ENCODE results near the gene HOXA7. TPM values are rescaled to one million over a fixed set of nuclear protein-coding genes. Genes with fewer than 3 reads are reported as not detected.
A peak's percentile ranks its signal among the peaks of the same experiment; 100 is the strongest.

Gene HOXA7
- total and polyA plus RNA-seq, 12 donors: 7.9 to 39.1 (median 22.7) TPM

GRCh38 chr7:27139334-27140125 lies 16.9 kb downstream of the HOXA7 start:
- intact Hi-C loops (cut with DNase I): loop anchor here (5.0 kb wide), 1 partner anchor 282 kb away; no protein-coding TSS in a partner anchor
- Histone ChIP-seq H3K27me3 (no peaks in the 10 kb centered on the region), H3K4me3 (peak overlapping the region in 1 of 4 donors; percentile 25), H3K36me3 (replicated peaks in 1 of 2) (peaks cover 0 to 2% of the 10 kb centered on the region in 2 donors), H3K4me1 (replicated peaks in 1 of 2) (peaks cover 15 to 29% of the 10 kb centered on the region in 2 donors), H3K9me3 (replicated peaks in 1 of 3) (no peaks in the 10 kb centered on the region), H3K27ac (peak overlapping the region in 4 of 5 donors; percentile 59 to 99 (median 80))
- WGBS, 4 donors: 57 to 68% (median 64%) methylated on average over 40 to 53 of the region's 53 CpGs
- TF ChIP-seq POLR2A (IDR thresholded peaks at IDR 0.05) (no peak), CTCF (IDR thresholded peaks at IDR 0.05) (no peak)
- DNase-seq: peak in 2 of 7 donors; percentile 43 to 56

- Histone ChIP-seq H3K27ac (peak overlapping the region in 4 of 5 donors; percentile 59 to 99 (median 80)), H3K4me1 (replicated peaks in 1 of 2) (peaks cover 14 to 33% of the 10 kb centered on the region in 2 donors), H3K36me3 (replicated peaks in 1 of 2) (no peaks in the 10 kb centered on the region), H3K9me3 (replicated peaks in 1 of 3) (no peaks in the 10 kb centered on the region), H3K27me3 (no peaks in the 10 kb centered on the region), H3K4me3 (peak overlapping the region in 1 of 4 donors; percentile 25)
- TF ChIP-seq CTCF (IDR thresholded peaks at IDR 0.05): no peak
- no peak for TF ChIP-seq POLR2A (IDR thresholded peaks at IDR 0.05)
- intact Hi-C loops (cut with DNase I): no loop called here
- no peak for DNase-seq
- WGBS, 4 donors: 74 to 80% (median 76%) methylated on average over 11 of the region's 11 CpGs
Observed at GRCh38 chr7:27138985-27139333, 17.5 kb downstream of the HOXA7 start.

- DNase-seq: peak in 1 of 7 donors; percentile 38
- H3K36me3 ChIP-seq (replicated peaks in 1 of 2): no peaks in the 10 kb centered on the region
- peak overlapping the region in 4 of 5 donors; percentile 25 to 99 (median 79) for H3K27ac ChIP-seq
- 81 to 93% (median 87%) methylated on average over 1 of the region's 1 CpG for WGBS, 4 donors
- intact Hi-C loops (cut with DNase I): no loop called here
- peaks cover 12 to 37% of the 10 kb centered on the region in 2 donors for H3K4me1 ChIP-seq (replicated peaks in 1 of 2)
- TF ChIP-seq POLR2A (IDR thresholded peaks at IDR 0.05) (no peak), CTCF (IDR thresholded peaks at IDR 0.05) (no peak)
- no peaks in the 10 kb centered on the region for H3K27me3 ChIP-seq
- no peaks in the 10 kb centered on the region for H3K9me3 ChIP-seq (replicated peaks in 1 of 3)
- no peak overlapping the region for H3K4me3 ChIP-seq
Observed at GRCh38 chr7:27138472-27138871, 18.0 kb downstream of the HOXA7 start.

GRCh38 chr7:27137640-27138315 lies 18.7 kb downstream of the HOXA7 start:
- WGBS, 4 donors: 80 to 88% (median 86%) methylated on average over 2 of the region's 2 CpGs
- Histone ChIP-seq H3K27me3 (no peaks in the 10 kb centered on the region), H3K36me3 (replicated peaks in 1 of 2) (no peaks in the 10 kb centered on the region), H3K4me1 (replicated peaks in 1 of 2) (peaks cover 12 to 37% of the 10 kb centered on the region in 2 donors), H3K27ac (peak overlapping the region in 4 of 5 donors; percentile 59 to 99 (median 81)), H3K9me3 (replicated peaks in 1 of 3) (no peaks in the 10 kb centered on the region), H3K4me3 (no peak overlapping the region)
- intact Hi-C loops (cut with DNase I): no loop called here
- TF ChIP-seq CTCF (IDR thresholded peaks at IDR 0.05): no peak
- no peak for DNase-seq
